Fibroblast of peridontal ligament (primary cell): ENCODE results near the gene RBFOX1.
"Not testable (repeated sequence)": the region's sequence is repeated elsewhere in the genome, so short reads cannot be mapped to it uniquely, and the experiment has no call there.

Experiments
- DNase-seq: peaks from one replicate; pipeline ENCODE4 v3.0.0-alpha.2; 2010; ENCODE audit errors: extremely low read depth

The RBFOX1 gene

GRCh38 chr16:7470344-7470743 lies 137.7 kb downstream of the RBFOX1 start:
- DNase-seq: no peak

DNA sequence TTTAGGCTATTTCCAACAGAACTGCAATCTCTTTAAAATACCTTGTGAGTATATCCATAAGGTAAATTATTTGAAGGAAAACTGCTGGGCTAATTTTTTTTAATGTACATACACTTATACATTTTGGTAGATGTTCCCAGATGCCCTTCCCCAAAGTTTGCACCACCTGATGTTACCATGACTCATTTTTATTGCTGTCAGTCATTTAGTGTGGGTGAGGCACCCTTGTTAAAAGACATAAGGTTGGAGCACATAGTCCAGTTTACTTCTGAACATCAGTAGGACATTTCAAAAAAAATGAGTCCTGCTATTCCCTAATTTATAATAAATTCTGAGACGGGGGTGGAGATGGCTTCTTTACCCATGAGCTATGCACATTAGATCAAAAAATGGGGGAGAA lies 138.6 kb downstream of the RBFOX1 start:
- no peak for DNase-seq

GRCh38 chr16:7482032-7482431 lies 149.4 kb downstream of the RBFOX1 start:
- DNase-seq: no peak

- no peak for DNase-seq
These were observed 150.1 kb downstream of the RBFOX1 start for GRCh38 chr16:7482596-7483290.

DNA sequence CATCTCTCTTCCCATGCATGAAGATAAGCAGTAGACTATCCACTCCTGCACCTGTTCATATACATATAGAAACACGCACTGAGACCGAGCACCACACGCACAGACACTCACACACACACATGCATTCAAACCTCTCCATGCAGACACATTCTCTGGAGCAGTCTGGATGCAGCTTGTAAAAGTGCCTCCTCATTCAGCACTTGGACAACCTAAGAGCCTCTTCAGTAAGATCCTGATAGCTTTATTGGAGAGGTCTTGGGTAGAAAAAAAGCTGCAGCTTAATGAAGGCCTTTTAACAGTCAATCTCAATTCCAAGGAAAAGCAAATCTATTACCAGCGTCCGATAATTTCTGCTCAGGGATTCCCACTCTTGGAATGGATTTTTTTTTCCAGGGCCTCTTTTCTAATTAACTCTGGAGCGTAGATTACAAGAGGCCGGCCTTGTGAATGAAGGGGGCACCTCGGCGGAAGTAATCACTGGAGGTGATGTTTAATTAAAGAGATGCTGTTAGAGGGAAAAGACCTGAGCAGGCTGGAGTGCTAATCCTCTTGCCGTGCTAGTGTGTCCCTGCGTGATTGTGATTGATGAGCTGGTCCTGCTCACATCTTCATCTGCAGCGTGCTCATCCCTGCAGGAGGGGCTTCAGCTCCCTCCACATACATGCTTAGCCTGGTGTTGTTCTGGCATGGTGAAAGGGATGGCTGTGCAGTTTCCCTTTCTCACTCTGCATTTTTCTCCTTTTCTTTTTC lies 155.1 kb downstream of the RBFOX1 start:
- no peak for DNase-seq

GRCh38 chr16:7492122-7492521 lies 159.5 kb downstream of the RBFOX1 start:
- DNase-seq: no peak

DNA sequence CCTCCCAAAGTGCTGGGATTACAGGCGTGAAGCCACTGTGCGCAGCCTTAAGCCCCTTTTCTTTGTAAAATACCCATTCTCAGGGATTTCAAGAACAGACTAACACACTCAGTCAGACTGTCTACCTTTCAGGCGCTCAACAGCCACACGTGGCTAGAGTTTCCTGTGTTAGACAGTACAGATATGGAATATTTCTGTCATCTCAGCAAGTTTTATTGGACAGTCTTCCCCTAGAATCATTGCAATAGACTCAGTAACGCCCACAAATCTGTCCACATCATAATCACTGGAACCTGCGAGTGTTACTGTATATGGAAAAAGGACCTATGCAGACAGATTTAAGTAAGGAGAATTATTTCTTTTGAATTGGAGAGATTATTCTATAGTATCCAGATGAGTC lies 160.5 kb downstream of the RBFOX1 start:
- no peak for DNase-seq

DNA sequence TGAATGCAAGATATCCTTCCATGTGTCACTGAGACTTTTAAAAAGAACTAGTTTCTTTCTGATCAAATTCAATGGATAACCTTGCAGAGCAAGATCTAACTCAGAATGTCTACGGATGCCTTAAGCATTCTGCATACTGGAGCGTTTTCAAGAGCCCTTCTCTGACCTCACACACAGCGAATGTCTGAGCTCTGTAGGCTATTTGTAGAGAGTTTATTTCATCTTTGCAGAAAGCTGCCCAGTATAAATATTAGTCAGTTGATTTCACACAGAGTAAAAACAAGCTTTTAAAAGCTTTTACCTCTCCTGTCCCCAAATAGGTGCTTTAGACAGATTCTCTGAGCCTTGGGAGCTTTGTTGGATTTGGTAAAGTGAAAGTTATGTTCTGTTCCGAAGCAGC lies 165.0 kb downstream of the RBFOX1 start:
- DNase-seq: no peak

DNA sequence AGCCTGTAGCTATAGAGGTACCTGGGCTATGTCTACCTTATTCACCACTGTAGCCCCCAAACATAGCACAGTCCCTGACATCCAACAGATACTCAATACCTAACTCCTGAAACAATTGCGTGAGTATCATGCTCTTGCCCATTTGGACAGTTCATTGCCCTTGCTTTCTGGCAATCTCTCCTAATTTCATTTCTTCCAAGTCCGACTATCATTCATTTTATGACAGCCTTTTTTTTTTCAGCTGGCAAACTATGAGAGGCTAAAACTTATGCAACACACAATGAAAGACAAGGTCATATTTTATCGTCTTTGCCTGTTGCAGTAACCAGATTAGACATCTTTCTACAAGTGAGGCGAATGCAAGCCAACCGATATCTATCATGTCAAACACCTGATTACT lies 169.2 kb downstream of the RBFOX1 start:
- no peak for DNase-seq

- DNase-seq: not testable (repeated sequence)
These were observed 170.0 kb downstream of the RBFOX1 start for GRCh38 chr16:7502591-7503157.

- no peak for DNase-seq
These were observed 171.0 kb downstream of the RBFOX1 start for GRCh38 chr16:7503666-7504065.

DNA sequence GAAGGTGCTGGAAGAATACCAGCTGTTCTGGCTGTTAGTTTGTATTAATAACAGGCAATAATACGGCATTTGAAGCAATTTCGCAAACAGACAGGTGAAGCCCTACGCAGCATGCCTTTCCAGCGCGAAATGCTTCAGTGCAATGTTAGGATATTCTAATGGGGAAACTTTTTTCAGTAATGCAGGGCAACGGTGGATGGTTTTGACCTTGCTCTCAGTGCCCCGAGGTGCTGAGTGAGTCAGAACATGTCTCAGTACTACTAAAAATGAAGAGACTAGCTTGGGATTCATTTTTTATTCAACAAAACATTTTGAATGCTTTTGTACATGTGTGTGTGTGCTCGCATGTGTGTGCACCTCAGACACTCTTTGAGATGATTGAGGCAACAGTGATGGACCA lies 172.2 kb downstream of the RBFOX1 start:
- DNase-seq: no peak

DNA sequence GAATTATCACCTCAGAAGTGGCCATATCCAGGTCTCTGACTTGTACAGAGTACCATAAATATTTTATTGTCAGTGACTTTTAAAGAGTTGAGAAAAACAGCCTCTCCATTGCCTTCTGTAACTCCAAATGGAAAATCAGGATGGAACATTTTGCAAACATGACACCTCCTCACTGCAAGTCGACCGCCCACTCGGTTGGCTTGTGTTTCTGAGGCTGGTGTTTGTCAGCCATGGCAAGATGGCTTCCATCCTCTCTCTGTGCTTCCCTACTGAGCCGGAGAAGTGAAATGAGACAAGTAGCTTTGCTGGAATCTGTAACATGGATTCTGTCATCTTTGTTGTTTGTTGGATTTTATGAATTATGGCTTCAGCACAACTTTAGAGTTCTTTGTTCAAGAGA lies 172.8 kb downstream of the RBFOX1 start:
- no peak for DNase-seq

GRCh38 chr16:7506363-7506762 lies 173.7 kb downstream of the RBFOX1 start:
- no peak for DNase-seq

- no peak for DNase-seq
These were observed 176.0 kb downstream of the RBFOX1 start for GRCh38 chr16:7508656-7509055.

GRCh38 chr16:7509963-7510601 lies 177.4 kb downstream of the RBFOX1 start:
- DNase-seq: no peak

DNA sequence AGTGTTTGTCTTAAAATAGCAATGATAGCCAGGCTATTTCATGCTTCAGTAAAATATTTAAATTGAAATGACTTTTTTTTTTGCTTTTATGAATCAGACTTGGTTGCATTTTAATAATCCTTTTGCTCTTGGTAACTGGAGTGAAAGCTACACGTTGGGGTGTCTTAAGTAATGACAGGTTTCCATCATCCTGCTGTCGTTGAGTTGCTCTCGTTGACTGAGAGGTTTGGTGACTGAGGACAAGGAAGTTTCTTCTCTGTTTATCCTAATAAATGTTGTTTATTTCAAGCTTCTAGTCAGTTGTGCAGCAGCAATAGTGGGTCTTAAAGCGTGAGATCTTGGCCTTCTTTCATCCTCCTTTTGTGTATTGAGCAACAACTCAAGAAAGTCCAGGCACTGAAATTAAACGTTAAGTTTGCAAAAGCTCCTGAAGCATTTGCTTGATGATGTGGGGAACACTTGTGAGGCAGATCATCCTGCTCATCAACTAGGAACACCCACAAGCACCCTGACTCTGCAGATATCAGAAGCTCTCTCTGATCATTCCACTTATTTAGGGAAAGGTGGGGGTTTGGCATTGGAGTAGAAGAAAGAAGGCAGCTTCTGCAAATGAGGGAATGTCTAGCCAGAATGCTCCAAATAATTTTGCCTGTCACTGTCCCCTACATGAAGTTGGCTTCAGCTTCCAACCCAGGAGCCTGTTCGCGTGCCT lies 179.1 kb downstream of the RBFOX1 start:
- DNase-seq: no peak

DNA sequence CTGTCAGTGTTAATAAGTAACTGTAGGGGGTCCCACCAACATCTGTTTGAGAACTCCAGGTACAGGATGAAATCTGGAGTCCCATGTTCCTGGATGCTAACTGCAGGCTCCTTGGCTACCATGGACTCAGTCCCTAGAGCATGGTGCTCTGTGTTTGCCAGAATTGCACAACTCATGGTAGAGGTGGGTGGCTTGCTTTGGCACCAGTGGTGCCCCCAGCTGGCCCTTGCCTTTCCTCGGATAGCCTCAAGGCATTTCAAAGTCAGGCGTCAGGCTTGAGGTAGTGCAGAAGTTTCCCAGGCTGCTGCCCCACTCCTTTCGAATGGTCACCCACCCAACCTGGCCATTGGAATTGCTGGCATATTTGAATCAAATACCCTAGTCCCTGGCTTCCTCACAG lies 179.9 kb downstream of the RBFOX1 start:
- no peak for DNase-seq

DNA sequence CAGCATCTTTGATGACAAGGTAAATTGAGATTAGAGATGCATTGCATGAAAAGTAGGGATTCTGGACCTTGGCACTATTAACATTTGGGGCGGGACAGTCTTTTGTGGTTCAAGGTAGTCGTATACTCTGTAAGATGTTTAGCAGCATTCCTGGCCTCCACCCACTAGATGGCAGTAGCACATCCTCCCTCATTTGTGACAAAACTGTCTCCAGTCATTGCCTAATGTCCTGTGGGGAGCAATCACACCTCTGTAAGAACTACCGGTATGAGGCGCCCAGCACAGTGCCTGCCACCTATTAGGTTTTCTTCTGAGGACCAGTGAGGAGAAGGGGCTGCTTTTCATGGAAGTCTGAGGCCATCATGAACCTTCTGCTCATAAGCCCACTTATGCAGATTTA lies 180.8 kb downstream of the RBFOX1 start:
- DNase-seq: no peak

- DNase-seq: no peak
These were observed 182.9 kb downstream of the RBFOX1 start for GRCh38 chr16:7515543-7515942.

GRCh38 chr16:7517496-7517895 lies 184.9 kb downstream of the RBFOX1 start:
- no peak for DNase-seq

DNA sequence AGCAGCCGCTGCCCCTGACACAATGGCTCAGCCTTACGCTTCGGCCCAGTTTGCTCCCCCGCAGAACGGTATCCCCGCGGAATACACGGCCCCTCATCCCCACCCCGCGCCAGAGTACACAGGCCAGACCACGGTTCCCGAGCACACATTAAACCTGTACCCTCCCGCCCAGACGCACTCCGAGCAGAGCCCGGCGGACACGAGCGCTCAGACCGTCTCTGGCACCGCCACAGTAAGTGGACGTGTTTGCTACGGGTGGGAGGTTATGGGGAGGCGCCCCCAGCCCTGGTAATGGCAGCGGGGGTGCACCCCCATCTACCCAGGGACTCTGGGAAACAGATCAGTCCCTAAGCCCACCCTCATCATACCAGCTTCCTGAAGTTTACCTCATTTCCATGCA lies 185.5 kb downstream of the RBFOX1 start:
- no peak for DNase-seq
